Erythroblast (primary cell): ENCODE data around the gene GAL3ST2.
"Not testable (repeated sequence)": the region's sequence is repeated elsewhere in the genome, so short reads cannot be mapped to it uniquely, and the experiment has no call there.

Source experiments
- DNase-seq, 2 experiments: peaks; one replicate each; lab custom pipeline; 2025; lab: John Stamatoyannopoulos, UW
- GATA1 ChIP-seq: IDR thresholded peaks from 2 replicates; pipeline ENCODE4 v1.6.1; 2011; ENCODE audit warnings: low read depth, mild to moderate bottlenecking, control low read depth, low read length, moderate library complexity
- POLR2A ChIP-seq: IDR thresholded peaks from 2 replicates; pipeline ENCODE4 v1.6.1; 2011; ENCODE audit warnings: mild to moderate bottlenecking, low read length

GAL3ST2 gene

GRCh38 chr2:241780939-241781569, 4.4 kb downstream of the GAL3ST2 start:
- TF ChIP-seq POLR2A (no peak), GATA1 (no peak)
- no peak for DNase-seq

GRCh38 chr2:241782053-241782452, 5.4 kb downstream of the GAL3ST2 start:
- DNase-seq = not testable (repeated sequence)

- TF ChIP-seq GATA1 (no peak), POLR2A (no peak)
These were observed 11.5 kb downstream of the GAL3ST2 start for GRCh38 chr2:241788135-241788534.

GRCh38 chr2:241788572-241788971, 11.9 kb downstream of the GAL3ST2 start:
- no peak for DNase-seq
- no peak for TF ChIP-seq GATA1
- no peak for TF ChIP-seq POLR2A

More at GRCh38 chr2:241788135-241788534, 11.5 kb downstream of the GAL3ST2 start:
- DNase-seq = no peak

GRCh38 chr2:241791385-241791784, 14.8 kb downstream of the GAL3ST2 start:
- DNase-seq = not testable (repeated sequence)

GRCh38 chr2:241793385-241793784, 16.8 kb downstream of the GAL3ST2 start:
- no peak for TF ChIP-seq POLR2A
- TF ChIP-seq GATA1 = no peak
- DNase-seq = no peak

- DNase-seq = no peak
- TF ChIP-seq GATA1 (no peak), POLR2A (no peak)
These were observed 17.7 kb downstream of the GAL3ST2 start for GRCh38 chr2:241794250-241794823.

GRCh38 chr2:241795021-241795999, 18.7 kb downstream of the GAL3ST2 start:
- DNase-seq = no peak
- TF ChIP-seq POLR2A = no peak
- no peak for TF ChIP-seq GATA1

- DNase-seq = no peak
- TF ChIP-seq GATA1 = no peak
- TF ChIP-seq POLR2A = no peak
These were observed 19.6 kb downstream of the GAL3ST2 start for GRCh38 chr2:241796209-241796608.

- TF ChIP-seq POLR2A (no peak), GATA1 (no peak)
- DNase-seq = no peak
These were observed 20.1 kb downstream of the GAL3ST2 start for GRCh38 chr2:241796610-241797138.

GRCh38 chr2:241797441-241798080, 20.9 kb downstream of the GAL3ST2 start:
- no peak for DNase-seq

GRCh38 chr2:241798081-241798630, 21.5 kb downstream of the GAL3ST2 start:
- TF ChIP-seq POLR2A (no peak), GATA1 (no peak)
- no peak for DNase-seq

More at GRCh38 chr2:241797441-241798080, 20.9 kb downstream of the GAL3ST2 start:
- TF ChIP-seq GATA1 (no peak), POLR2A (no peak)
